ENCODE data around the gene RASA2. TPM values are rescaled to one million over a fixed set of nuclear protein-coding genes. Genes with fewer than 3 reads are reported as not detected.

The RASA2 gene
- total RNA-seq, 2 donors from 2014 or later, result 15.4 to 23.1 TPM

GRCh38 chr3:141608438-141608837 is 121.6 kb downstream of the RASA2 start:
- Histone ChIP-seq H3K4me1 (ENCODE audit: control insufficient read depth in 1 of 2, low read depth in 2 of 2) (peaks cover 10 to 18% of the 10 kb centered on the region in 2 donors), H3K4me3 (no peak overlapping the region), H3K36me3 (peaks cover 3% of the 10 kb centered on the region), H3K27me3 (replicated peaks; ENCODE audit: insufficient read depth) (no peaks in the 10 kb centered on the region), H3K9me3 (no peaks in the 10 kb centered on the region), H3K27ac (no peak overlapping the region)
- no peak for TF ChIP-seq CTCF (IDR thresholded peaks at IDR 0.05)
- DNase-seq (ENCODE audit: low spot score), result no peak
- no peak for ATAC-seq (ENCODE audit: insufficient number of reproducible peaks, low FRiP score, low read depth)

- no peak for ATAC-seq (ENCODE audit: insufficient number of reproducible peaks, low FRiP score, low read depth)
- no peaks in the 10 kb centered on the region for H3K27me3 ChIP-seq (replicated peaks; ENCODE audit: insufficient read depth)
- H3K4me3 ChIP-seq, result no peak overlapping the region
- H3K27ac ChIP-seq, result no peak overlapping the region
- H3K9me3 ChIP-seq, result no peaks in the 10 kb centered on the region
- no peak for DNase-seq (ENCODE audit: low spot score)
- peaks cover 3% of the 10 kb centered on the region for H3K36me3 ChIP-seq
- peaks cover 10 to 18% of the 10 kb centered on the region in 2 donors for H3K4me1 ChIP-seq (ENCODE audit: control insufficient read depth in 1 of 2, low read depth in 2 of 2)
- no peak for TF ChIP-seq CTCF (IDR thresholded peaks at IDR 0.05)
Measured at GRCh38 chr3:141610939-141611338, 124.1 kb downstream of the RASA2 start.

- ATAC-seq (ENCODE audit: insufficient number of reproducible peaks, low FRiP score, low read depth) (no peak), DNase-seq (ENCODE audit: low spot score) (no peak)
- Histone ChIP-seq H3K27me3 (replicated peaks; ENCODE audit: insufficient read depth) (no peaks in the 10 kb centered on the region), H3K9me3 (no peaks in the 10 kb centered on the region), H3K4me3 (no peak overlapping the region), H3K27ac (no peak overlapping the region), H3K36me3 (no peaks in the 10 kb centered on the region), H3K4me1 (ENCODE audit: control insufficient read depth in 1 of 2, low read depth in 2 of 2) (no peaks in the 10 kb centered on the region)
- TF ChIP-seq CTCF (IDR thresholded peaks at IDR 0.05), result no peak
Measured at GRCh38 chr3:141618103-141618910, 131.5 kb downstream of the RASA2 start.

GRCh38 chr3:141618938-141619337 is 132.1 kb downstream of the RASA2 start:
- no peak for DNase-seq (ENCODE audit: low spot score)
- H3K27ac ChIP-seq, result no peak overlapping the region
- no peaks in the 10 kb centered on the region for H3K9me3 ChIP-seq
- H3K36me3 ChIP-seq, result no peaks in the 10 kb centered on the region
- no peaks in the 10 kb centered on the region for H3K4me1 ChIP-seq (ENCODE audit: control insufficient read depth in 1 of 2, low read depth in 2 of 2)
- ATAC-seq (ENCODE audit: insufficient number of reproducible peaks, low FRiP score, low read depth), result no peak
- H3K4me3 ChIP-seq, result no peak overlapping the region
- TF ChIP-seq CTCF (IDR thresholded peaks at IDR 0.05), result no peak
- no peaks in the 10 kb centered on the region for H3K27me3 ChIP-seq (replicated peaks; ENCODE audit: insufficient read depth)

GRCh38 chr3:141619450-141619849 is 132.6 kb downstream of the RASA2 start:
- ATAC-seq (ENCODE audit: insufficient number of reproducible peaks, low FRiP score, low read depth), result no peak
- Histone ChIP-seq H3K4me3 (no peak overlapping the region), H3K36me3 (no peaks in the 10 kb centered on the region), H3K9me3 (no peaks in the 10 kb centered on the region), H3K4me1 (ENCODE audit: control insufficient read depth in 1 of 2, low read depth in 2 of 2) (no peaks in the 10 kb centered on the region), H3K27me3 (replicated peaks; ENCODE audit: insufficient read depth) (no peaks in the 10 kb centered on the region), H3K27ac (no peak overlapping the region)
- DNase-seq (ENCODE audit: low spot score), result no peak
- TF ChIP-seq CTCF (IDR thresholded peaks at IDR 0.05), result no peak
